Endometrium (tissue), 2 donors: Measurements from ENCODE around the gene TRERF1.

Experiments used
- FAIRE-seq: peaks from 2 replicates; lab custom pipeline; 2012; peaks lifted over from hg19 to GRCh38; lab: Jason Lieb, UNC
- donor health status: control.
- donor health status: control.

TRERF1 gene

GRCh38 chr6:42391441-42391840 lies 60.3 kb downstream of the TRERF1 start:
- FAIRE-seq: no peak

- FAIRE-seq: no peak
Observed at GRCh38 chr6:42390228-42390934, 61.3 kb downstream of the TRERF1 start.

- no peak for FAIRE-seq
Observed at GRCh38 chr6:42389736-42390135, 62.0 kb downstream of the TRERF1 start.

- FAIRE-seq: no peak
Observed at GRCh38 chr6:42388046-42388445, 63.7 kb downstream of the TRERF1 start.

GRCh38 chr6:42387336-42387735 lies 64.4 kb downstream of the TRERF1 start:
- FAIRE-seq: no peak

- no peak for FAIRE-seq
Observed at GRCh38 chr6:42385339-42385738, 66.4 kb downstream of the TRERF1 start.

- no peak for FAIRE-seq
Observed at GRCh38 chr6:42383421-42384205, 68.1 kb downstream of the TRERF1 start.

GRCh38 chr6:42381850-42382249 lies 69.9 kb downstream of the TRERF1 start:
- FAIRE-seq: no peak

- FAIRE-seq: no peak
Observed at GRCh38 chr6:42380228-42380979, 71.3 kb downstream of the TRERF1 start.

- no peak for FAIRE-seq
Observed at GRCh38 chr6:42378536-42378935, 73.2 kb downstream of the TRERF1 start.

- FAIRE-seq: no peak
Observed at GRCh38 chr6:42378125-42378524, 73.6 kb downstream of the TRERF1 start.

GRCh38 chr6:42375007-42375635 lies 76.6 kb downstream of the TRERF1 start:
- no peak for FAIRE-seq

- FAIRE-seq: no peak
Observed at GRCh38 chr6:42374018-42374669, 77.6 kb downstream of the TRERF1 start.

GRCh38 chr6:42372699-42373098 lies 79.0 kb downstream of the TRERF1 start:
- no peak for FAIRE-seq

- no peak for FAIRE-seq
Observed at GRCh38 chr6:42370323-42370985, 81.3 kb downstream of the TRERF1 start.

GRCh38 chr6:42369568-42369967 lies 82.2 kb downstream of the TRERF1 start:
- no peak for FAIRE-seq

- no peak for FAIRE-seq
Observed at GRCh38 chr6:42368181-42368580, 83.5 kb downstream of the TRERF1 start.

- FAIRE-seq: no peak
Observed at GRCh38 chr6:42367353-42368011, 84.2 kb downstream of the TRERF1 start.

- FAIRE-seq: no peak
Observed at GRCh38 chr6:42366999-42367352, 84.8 kb downstream of the TRERF1 start.

GRCh38 chr6:42366011-42366705 lies 85.6 kb downstream of the TRERF1 start:
- FAIRE-seq: no peak
